GM19099 (cell line): ENCODE data around the gene YIF1B.

Experiments used
- POLR2A ChIP-seq: IDR thresholded peaks from 3 replicates; pipeline ENCODE4 v1.6.1; 2011; ENCODE audit warnings: low read depth; ENCODE audit not compliant: insufficient read length; ENCODE audit errors: extremely low read depth

YIF1B gene, protein sequence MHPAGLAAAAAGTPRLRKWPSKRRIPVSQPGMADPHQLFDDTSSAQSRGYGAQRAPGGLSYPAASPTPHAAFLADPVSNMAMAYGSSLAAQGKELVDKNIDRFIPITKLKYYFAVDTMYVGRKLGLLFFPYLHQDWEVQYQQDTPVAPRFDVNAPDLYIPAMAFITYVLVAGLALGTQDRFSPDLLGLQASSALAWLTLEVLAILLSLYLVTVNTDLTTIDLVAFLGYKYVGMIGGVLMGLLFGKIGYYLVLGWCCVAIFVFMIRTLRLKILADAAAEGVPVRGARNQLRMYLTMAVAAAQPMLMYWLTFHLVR

DNA sequence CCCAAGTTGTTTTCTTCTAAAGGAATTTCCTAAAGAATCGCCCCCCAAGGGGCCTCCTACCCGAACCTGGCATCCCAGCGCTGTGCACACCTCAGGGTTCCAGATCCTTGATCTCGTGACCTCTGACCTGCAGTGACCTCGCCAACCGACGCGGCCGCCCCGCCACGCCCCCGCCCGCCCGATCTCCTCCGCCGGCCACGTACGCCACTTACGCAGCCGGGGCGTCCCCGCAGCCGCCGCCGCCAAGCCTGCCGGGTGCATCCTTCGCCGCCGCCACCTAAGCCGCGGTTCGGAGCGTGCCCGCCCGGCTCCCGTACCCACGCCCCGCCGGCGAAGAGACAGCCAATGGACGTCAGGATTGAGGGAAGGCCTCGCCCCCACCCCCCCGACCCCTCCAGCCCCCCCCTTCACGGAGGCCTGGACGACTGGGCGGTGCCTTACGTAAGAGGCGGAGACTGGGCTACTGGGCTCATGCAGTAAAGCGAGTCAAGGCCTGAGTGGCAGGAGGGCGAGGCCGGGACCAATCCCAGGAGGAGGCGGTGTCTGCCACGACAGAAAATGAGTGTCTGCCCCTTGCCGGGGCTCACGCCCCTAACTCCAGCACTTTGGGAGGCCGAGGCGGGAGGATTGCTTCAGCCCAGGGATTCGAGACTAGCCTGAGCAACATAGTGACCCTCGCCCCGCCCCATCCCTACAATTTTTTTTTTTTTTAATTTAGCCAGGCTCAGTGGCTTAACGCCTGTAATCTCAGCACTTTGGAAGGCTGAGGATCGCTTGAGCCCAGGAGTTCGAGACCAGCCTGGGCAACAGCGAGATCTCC, at the start of gene YIF1B:
Gene YIF1B (minus strand): TSS at position 291 of the 820 bp plus-strand sequence. CDS start 30 bp downstream, at position 261.
- TF ChIP-seq POLR2A = peak; percentile 55

DNA sequence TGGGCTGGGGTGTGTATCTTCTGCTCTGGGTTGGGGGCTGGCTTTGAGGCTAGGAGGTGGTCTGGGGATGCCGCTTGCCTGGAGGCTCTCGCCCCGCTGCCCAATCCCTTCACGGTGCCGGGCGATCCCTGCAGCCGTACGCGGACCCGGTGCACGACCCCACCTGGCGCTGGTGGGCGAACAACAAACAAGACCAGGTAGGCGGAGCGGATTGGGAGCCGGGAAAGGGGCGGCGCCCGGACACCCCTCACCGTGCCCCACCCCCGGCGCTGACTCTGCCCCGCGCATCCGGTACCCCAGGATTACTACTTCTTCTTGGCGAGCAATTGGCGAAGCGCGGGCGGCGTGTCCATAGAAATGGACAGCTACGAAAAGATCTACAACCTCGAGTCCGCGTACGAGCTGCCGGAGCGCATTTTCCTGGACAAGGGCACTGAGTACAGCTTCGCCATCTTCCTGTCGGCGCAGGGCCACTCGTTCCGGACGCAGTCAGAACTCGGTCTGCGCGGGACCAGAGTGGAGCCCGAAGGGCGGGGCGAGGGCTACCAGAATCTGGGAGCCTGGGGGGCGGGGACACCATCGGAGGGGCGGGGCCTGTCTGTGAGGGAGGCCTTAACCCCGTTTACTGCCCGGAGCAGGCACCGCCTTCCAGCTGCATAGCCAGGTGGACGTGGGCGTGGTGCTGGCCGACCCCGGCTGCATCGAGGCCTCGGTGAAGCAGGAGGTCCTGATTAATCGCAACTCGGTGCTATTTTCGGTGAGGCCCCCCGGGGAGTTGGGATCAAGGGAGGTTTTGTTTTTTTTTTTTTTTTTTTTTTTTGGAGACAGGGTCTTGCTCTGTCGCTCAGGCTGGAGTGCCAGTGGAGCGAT, 46.6 kb upstream of the YIF1B start:
- no peak for TF ChIP-seq POLR2A

DNA sequence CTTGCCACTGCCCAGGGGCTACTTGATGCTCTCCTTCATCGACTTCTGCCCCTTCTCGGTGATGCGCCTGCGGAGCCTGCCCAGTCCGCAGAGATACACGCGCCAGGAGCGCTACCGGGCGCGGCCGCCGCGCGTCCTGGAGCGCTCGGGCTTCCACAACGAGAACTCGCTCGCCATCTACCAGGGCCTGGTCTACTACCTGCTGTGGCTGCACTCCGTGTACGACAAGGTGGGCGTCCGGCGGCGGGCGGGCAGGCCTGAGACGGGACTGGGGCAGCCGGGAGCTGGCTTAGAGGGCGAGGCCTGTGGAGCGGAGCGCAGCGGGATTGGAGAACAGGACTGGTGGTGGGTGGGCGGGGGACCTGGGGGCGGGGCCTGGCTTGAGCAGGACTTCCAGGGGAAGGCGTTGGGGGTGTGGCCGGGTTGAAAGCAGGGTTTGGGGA, 45.9 kb upstream of the YIF1B start:
- TF ChIP-seq POLR2A = no peak

DNA sequence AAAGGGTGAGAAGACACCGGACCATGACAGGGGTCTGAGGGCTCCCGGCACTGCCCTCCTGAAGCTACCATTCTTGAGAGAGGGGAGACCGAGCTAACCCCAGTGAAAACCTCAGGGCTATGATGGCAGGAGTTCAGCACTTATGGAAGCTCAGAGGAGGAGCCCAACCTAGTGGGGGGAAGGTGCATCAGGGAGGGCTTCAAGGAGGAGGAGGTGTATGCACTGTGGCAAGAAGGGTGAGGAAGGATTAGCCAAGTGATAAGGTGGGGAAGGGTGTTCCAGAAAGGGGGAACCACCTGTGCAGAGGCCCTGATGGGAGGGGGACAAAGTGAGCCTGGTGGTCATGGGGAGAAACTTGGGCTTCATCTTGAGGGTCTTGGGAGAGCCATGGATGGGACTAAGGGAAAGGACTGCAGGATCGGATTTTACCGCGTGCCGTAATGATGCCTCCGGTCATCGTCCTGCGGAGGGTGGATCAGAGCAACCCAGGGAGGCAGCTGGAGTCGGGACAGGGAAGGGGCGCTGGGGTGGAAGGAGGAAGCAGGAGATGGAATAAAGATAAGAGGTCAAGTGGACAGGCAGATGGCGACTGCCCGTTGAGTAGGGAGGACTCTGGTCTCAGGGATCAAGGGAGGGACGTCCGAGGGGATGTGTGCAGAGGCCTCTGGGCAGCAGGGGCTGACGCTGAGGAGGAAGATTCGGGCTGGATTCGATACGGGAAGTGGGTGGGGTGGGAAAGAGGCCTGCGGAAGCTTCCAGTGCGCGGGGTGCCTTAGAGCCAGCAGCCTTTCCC, 45.3 kb upstream of the YIF1B start:
- TF ChIP-seq POLR2A = no peak

DNA sequence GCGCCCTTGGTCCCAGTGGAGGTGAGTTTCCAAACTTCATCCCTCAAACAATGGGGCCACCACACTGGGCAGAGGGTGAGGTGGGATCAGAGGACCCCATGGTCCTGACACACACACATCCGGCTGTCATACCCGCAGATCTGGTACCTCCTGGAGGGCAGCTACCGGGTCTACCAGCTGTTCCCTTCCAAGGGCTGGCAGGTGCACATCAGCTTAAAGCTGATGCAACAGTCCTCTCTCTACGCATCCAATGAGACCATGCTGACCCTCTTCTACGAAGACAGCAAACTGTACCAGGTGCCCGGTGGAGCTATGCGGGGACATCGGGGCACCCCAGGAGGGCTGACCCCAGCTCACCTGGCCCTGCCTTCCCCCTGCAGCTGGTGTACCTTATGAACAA, 44.6 kb upstream of the YIF1B start:
- TF ChIP-seq POLR2A = no peak

DNA sequence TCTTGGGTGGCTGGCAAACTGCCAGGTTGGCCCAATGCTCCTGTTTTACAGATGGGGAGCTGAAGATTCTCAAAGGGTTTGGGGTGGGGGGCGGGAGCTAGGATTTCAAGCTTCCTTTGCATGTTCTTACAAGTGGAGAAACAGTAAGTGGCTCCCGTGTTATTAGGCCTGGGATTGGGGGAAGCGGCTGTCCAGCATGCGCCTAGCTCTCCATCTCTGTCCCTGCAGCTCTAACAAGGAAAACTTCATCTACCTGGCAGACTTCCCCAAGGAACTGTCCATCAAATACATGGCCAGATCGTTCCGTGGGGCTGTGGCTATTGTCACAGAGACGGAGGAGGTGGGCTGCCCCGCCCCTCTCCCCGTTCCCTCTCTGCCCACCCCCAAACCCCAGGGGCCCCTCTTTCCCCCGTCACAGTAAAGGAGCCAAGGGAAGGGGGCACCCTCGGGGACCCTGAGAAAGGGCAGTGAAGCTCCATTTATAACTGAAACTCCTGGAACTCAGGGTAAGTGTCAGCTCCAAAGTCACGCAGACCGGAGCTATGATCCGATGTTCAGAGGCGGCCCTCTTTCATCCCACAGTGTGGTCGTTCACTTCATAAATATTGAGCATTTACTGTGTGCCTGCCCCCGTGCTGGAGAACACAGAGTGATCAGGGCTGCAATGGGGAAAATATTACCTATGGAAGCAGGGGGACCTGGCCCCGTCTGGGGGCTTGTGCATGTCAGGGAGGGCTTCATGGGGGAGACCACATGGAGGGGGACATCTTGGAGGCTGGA, 43.7 kb upstream of the YIF1B start:
- TF ChIP-seq POLR2A = no peak

DNA sequence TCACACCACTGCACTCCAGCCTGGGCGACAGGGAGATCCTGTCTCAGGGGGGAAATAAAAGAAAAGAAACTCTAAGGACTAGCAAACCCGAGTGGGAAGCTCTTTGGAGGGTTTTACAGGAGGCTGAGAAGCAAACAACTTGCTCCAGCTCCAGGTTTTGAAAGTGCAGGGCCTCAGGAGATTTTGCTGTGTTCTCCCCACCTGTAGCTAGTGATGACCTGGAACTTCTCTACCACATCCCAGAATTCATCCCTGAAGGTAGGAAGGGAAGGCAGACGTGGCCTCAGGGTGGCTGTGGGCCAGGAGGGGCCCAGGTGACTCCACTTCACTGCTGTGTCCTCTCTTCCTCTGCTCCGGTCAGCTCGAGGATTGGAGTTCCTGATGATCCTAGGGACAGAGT, 42.3 kb upstream of the YIF1B start:
- TF ChIP-seq POLR2A = no peak

DNA sequence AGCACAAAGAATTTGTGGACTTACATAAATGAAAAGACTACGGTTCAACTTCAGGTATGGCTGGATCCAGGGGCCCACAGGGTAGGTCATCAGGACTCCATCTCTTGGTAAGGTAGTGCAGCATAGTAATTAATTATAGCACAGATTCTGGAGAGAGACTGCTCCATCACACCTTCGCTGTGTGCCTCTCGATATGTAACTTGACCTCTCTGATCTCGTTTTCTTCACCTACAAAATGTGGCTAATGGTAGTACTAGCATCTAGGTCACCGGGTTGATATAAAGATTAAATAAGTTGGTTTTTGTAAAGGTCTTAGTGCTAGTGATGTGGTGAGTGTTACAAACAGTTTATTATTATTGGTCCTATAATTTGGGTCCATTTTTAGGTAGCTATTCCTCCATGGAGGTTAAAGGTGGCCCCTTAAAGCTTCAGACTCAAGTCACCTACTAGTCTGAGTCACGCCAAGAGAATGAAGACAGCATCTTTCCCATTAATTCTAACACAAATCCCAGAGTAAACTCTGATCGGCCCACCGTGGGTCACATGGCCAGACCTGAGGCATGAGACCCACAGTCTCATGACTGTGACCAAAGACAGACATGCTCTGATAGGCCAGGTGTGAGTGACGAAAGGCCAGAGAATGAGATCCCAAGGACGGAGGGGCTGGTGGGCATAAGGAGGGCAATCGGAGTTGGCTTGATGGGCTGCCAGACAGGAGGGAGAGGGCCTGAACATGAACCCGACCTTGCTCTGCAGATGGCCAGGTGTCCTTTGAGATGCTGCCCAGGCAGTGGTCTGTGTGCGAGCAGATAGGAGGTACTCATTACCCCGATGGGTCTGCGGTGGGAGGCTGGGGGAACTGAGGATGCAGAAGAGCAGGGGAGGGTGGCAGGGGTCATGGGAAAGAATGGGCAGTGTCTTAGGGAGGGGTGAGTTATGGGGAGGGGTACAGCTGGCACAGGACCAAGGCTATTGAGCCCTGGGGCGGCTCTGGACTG, 40.3 kb upstream of the YIF1B start:
- TF ChIP-seq POLR2A = no peak

DNA sequence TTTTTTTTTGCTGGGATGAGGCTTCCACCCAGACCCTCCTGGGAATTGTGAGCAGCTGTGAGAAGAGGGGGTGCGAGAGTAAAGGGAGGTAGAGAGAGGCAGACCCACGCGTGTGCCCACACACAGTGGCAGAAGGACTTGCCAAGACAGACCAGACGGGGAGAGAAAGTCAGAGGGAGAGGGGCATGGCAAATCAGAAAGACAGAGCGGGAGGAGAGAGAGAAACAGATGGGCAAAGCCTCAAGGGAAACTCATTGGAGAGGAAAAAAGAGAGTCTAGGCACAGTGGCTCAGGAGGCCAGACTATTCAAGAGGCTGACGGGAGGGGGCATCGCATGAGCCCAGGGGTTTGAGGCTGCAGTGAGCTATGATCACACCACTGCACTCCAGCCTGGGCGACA, 36.9 kb upstream of the YIF1B start:
- no peak for TF ChIP-seq POLR2A

DNA sequence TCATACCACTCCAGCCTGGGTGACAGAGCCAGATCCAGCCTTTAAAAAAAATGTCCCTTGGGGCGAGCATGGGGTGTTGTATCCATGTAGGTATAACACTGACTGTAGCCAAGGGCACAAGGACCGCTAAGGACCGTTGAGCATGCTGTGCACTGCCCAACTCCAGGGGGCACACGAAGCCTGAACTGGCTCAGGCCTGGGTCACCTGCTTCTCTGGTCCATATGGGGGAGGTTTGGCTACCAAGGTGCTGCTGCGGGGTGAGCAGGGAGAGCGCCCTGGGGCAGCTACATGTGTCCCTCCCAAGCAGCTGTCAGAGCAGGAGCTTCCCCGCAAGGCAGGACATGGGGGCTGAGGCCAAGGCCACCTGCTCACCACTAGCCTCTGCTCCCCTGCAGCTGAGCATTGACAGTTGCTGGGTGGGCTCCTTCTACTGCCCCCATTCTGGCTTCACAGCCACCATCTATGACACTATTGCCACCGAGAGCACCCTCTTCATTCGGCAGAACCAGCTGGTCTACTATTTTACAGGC, 36.2 kb upstream of the YIF1B start:
- no peak for TF ChIP-seq POLR2A

DNA sequence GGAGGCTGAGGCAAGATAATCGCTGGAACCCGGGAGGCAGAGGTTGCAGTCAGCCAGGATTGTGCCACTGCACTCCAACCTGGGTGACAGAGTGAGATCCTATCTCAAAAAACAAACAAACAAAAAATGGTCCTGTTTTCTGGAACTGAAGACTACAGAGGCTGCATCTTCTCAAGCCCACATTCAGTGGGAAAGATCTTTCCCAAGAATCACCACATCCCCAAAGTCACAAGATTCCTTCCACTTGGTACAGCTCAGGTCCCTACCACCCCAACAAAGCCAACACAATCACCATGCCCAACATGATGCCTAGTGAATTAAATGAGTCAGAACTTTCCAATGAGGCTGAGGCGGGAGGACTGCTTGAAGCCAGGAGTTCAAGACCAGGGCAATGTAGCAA, 35.1 kb upstream of the YIF1B start:
- TF ChIP-seq POLR2A = no peak

DNA sequence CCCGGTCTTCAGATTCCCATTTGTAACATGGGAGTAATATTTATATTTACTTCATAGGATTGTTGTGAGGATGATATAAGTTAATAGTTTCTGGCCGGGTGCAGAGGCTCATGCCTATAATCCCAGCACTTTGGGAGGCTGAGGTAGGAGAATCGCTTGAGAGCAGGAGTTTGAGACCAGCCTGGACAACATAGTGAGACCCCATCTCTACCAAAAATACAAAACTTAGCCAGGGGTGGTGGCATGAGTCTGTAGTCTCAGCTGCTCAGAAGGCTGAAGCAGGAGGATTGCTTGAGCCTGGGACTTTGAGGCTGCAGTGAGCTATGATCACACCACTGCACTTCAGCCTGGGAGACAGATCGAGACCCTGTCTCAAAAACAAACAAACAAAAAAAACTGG, 31.1 kb upstream of the YIF1B start:
- TF ChIP-seq POLR2A = no peak

DNA sequence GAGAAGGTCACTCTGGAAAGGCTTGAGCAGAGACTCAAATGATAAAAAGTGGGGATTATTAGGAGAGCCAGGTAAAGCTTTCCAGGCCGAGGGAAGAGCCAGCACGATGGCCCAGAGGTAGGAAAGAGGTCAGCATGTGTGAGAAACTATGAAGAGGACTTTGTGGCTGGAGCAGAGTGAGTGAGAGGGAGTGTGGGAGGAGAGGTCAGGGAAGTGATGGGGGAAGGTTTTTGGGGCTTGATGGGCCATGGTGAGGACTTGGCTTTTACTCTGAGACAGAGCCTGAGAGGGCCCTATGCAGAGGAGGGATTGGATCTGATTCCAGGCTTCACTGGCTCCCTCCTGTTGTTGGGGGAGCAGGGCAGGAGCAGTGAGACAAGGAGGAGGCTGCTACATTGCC, 25.2 kb upstream of the YIF1B start:
- no peak for TF ChIP-seq POLR2A

DNA sequence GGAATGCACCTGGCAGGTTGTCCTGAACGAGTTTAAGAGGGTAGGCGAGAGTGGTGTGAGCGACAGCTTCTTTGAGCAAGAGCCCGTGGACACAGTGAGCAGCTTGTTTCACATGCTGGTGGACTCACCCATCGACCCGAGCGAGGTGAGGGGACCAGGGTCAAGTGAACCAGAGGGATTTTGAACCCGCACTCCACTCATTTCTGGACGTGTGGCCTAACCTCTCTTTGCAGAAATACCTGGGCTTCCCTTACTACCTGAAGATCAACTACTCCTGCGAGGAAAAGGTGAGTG, 21.6 kb upstream of the YIF1B start:
- TF ChIP-seq POLR2A = no peak
